GM12865 (cell line): Measurements from ENCODE around the gene ARHGEF3.
A peak's percentile ranks its signal among the peaks of the same experiment; 100 is the strongest.

Source experiments
- DNase-seq: peaks from one replicate; pipeline ENCODE4 v3.0.0; 2010; ENCODE audit warnings: low read depth
- H3K4me3 ChIP-seq: 2 replicates; pipeline ENCODE4 v1.5.1; 2011; ENCODE audit warnings: mild to moderate bottlenecking, low read depth, low read length, control low read depth
- TF ChIP-seq, protein P1 (sequence below): IDR thresholded peaks from 2 replicates; pipeline ENCODE4 v1.5.1; 2011; ENCODE audit warnings: low read length, control low read depth, low read depth, inconsistent platforms; ENCODE audit not compliant: insufficient read depth; ENCODE audit errors: missing control alignments

Gene ARHGEF3

GRCh38 chr3:56830884-56831283 is 29.1 kb upstream of the ARHGEF3 start:
- no peak for DNase-seq
- H3K4me3 ChIP-seq, result no peak overlapping the region
- TF ChIP-seq, protein P1, sequence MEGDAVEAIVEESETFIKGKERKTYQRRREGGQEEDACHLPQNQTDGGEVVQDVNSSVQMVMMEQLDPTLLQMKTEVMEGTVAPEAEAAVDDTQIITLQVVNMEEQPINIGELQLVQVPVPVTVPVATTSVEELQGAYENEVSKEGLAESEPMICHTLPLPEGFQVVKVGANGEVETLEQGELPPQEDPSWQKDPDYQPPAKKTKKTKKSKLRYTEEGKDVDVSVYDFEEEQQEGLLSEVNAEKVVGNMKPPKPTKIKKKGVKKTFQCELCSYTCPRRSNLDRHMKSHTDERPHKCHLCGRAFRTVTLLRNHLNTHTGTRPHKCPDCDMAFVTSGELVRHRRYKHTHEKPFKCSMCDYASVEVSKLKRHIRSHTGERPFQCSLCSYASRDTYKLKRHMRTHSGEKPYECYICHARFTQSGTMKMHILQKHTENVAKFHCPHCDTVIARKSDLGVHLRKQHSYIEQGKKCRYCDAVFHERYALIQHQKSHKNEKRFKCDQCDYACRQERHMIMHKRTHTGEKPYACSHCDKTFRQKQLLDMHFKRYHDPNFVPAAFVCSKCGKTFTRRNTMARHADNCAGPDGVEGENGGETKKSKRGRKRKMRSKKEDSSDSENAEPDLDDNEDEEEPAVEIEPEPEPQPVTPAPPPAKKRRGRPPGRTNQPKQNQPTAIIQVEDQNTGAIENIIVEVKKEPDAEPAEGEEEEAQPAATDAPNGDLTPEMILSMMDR, result no peak

DNA sequence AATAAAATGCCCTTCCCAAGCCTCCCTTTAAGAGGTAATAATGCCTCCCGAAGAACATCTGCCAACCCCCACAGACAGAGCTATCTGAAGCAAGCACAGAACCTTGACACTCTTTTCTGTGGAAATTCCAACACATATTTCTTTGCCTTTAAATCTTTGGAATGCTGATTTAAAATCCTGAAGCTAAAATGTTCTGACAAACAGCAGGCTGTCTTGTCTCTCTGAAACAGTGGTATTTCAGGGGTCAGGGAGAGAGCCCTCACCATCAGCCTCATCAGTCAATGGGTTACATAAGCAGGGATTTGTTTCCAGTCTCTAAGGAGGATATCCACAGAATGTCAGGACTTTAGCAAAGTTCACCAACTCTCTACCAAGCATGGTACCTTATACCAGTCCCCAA is 27.8 kb upstream of the ARHGEF3 start:
- no peak for DNase-seq

DNA sequence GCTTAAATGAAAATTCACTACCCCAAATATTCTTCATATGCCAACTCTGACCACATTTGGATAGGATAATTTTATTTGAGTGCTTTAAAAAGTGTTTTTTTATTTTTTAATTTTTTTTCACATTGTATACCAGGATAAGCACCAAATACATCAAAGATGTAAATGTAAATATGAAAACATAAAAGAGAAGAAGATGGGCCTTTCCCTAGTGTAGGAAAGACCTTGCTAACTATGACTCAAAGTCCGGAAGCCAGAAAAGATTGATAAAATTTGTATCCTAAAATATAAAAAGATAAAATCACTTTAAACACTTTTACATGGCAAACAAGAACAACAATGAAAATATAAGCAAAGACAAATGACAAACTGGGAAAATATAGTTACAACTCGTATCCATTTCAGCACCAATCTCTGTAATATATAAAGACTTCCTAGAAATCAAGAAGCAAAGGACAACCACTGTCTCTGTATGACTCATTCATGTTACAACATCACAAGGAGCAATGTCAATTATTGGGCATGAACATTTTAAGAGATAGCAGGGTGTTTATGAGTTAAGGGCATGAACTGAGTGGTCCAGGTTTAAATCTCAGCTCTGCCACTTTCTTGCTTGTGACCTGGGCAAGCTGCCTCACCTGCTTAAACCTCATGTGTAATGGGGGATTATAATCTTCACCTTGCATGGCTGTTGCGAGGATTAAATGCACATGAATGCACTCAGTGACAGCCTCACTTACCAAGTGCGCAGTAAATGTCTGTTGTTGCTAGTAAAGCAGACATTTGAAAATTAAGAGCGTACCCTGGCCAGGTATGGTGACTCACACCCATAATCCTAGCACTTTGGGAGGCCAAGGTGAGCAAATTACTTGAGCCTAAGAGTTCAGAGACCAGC is 25.3 kb upstream of the ARHGEF3 start:
- DNase-seq, result no peak
- TF ChIP-seq, protein P1, result no peak
- no peak overlapping the region for H3K4me3 ChIP-seq

More for the DNA sequence above, 27.8 kb upstream of the ARHGEF3 start:
- TF ChIP-seq, protein P1, result no peak
- H3K4me3 ChIP-seq, result no peak overlapping the region

DNA sequence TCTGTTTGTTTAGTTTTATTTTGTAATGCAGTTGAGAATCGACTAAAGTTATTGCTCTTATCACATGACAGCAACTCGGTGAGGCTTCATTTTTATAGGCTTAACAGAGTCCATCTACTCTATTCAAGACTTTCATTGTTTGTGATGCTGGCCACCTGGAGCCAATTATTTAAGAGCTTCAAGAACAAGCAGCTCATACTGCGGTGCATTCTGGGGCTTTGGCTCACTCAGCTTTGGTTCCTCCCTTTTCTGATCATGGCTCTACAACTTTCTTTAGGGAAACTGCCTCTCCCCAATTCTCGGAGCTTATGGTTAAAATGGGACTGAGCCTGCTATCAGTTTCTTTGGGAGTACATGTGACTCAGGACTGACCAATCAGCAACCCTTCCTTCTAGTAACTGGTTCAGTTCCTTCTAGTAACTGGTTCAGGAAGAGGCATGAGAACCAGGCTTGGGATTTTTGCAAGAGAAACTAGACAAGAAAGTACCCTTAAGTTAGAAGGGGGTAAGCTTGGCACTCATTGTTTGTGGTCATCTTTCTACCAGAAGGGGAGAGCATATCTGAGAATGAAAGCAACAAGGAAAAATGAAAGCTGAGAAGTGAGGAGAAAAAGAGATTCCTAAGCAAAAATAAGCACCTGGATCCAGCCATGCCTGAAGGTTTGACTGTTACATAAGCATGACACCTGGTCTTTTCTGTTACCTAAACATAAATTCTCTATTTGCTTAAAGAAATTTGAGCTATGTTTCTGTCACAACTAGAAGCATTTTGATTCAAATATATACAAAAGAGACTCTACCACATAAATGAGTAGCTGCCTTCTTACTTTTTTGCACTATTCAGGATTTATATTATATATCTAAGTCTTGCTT is 24.1 kb upstream of the ARHGEF3 start:
- peak; percentile 20 for DNase-seq
- TF ChIP-seq, protein P1, result no peak
- H3K4me3 ChIP-seq, result no peak overlapping the region

DNA sequence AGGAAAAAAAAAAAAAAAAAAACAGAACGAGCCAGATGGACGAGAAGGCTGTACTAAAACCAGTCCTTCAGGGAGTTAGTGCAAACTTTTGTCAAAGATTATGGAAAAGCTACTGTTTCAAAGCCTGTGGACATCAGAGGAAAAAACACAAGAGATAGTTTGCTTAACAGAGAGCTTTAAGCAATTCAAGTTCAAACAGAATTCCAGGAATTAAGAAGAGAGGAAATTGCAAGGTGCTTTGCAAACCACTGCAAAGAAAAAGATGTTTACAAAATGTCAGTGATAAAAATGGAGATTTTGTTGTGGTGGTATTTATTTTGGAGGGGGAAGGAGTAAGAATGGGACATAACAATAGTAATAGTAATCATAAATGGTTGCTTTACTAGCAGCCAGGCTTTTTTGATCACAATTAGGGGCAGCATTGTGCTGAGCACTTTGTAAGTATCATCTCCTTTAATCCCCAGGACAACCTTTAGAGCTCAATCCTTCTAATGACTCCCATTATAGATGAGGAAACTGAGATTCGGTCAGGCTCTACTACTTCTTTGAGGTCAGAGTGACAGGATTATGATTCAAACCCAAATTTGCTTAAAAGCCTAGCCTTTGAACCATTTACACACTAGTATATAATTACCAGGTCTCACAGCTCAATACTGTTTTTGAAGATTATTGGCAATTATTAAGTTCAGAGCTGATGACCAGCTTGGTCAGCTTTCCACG is 22.4 kb upstream of the ARHGEF3 start:
- DNase-seq, result no peak
- no peak overlapping the region for H3K4me3 ChIP-seq
- TF ChIP-seq, protein P1, result no peak

- no peak overlapping the region for H3K4me3 ChIP-seq
- TF ChIP-seq, protein P1, result no peak
- no peak for DNase-seq
These were observed 21.7 kb upstream of the ARHGEF3 start for GRCh38 chr3:56823421-56823926.
